Measurements from ENCODE around the gene TTC34.

The TTC34 gene

DNA sequence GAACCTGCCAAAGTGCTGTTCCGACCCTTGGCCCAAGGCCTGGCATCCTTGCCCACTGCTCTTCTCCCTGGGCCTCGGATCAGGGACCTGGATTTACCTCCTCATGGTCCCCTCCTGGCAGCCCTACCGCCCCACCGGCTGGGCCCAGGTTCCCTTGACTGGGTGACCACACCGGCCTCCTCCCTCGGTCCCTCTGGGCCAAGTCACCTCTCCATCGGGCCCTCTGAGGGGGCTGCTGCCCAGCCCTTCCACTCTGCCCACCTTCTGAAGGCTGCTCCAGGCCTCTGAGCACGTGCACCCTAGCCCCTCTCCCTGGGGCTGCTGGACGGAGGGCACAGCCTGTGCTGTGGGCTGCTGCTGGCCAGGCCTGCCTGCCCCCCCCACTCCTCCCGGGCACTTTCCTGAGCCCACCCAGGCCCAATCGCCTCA lies 159.3 kb downstream of the TTC34 start:
- DNase-seq (ENCODE audit: low spot score): no peak

DNA sequence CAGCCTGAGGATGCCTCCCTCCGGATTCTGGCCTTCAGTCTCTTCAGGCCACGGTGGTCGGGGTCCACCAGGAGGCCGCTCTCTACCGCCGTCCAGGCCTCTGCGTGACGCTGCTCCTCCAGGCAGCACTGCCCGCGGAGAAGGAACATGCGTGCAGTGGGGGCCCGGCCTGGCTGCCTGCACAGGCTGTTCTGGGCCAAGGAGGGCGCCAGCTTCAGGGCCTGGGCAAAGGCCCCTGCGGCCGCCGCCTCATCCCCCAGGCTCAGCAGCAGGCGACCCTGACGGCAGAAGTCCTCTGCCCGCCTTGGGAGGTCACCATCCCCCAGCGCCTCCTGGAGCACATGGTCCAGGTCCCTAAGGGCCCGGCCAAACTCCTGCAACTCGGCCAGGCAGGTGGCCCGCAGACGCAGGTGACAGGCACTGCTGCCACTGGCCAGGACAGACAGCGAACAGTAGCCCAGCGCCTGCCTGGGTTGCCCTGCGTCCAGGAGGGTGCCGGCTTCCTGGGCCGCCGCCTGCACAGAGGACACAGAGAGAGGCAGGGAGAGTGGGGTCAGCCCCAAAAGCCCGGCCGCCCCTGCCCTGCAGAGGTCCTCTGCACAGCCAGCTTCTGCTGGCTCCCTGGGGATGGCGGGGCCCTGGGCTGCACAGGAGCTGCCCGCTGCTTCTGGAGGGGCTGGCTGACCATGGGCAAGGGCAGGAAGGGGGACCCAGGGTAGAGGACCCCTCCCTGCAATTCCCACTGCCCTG lies 159.9 kb downstream of the TTC34 start:
- no peak for DNase-seq (ENCODE audit: low spot score)

DNA sequence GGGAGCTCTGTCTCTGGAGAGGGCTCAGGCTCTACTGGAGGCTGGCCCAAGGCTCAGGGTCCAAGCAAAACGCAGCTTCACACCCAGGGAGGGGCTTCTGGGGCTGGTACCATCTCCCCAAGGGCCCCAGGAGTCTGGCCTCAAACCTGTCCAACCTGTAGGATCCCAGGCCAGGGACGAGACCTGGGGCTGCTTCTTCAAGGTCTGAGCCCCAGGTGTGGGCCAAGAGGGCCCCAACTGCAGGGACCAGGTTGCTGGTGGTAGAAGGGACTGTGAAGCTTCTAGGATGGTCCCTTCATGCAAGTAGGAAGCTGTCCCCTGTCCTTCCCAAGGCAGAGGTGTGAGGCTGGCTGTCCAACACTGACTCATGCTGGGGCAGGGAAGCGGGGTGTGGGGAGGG lies 160.9 kb downstream of the TTC34 start:
- no peak for DNase-seq (ENCODE audit: low spot score)

DNA sequence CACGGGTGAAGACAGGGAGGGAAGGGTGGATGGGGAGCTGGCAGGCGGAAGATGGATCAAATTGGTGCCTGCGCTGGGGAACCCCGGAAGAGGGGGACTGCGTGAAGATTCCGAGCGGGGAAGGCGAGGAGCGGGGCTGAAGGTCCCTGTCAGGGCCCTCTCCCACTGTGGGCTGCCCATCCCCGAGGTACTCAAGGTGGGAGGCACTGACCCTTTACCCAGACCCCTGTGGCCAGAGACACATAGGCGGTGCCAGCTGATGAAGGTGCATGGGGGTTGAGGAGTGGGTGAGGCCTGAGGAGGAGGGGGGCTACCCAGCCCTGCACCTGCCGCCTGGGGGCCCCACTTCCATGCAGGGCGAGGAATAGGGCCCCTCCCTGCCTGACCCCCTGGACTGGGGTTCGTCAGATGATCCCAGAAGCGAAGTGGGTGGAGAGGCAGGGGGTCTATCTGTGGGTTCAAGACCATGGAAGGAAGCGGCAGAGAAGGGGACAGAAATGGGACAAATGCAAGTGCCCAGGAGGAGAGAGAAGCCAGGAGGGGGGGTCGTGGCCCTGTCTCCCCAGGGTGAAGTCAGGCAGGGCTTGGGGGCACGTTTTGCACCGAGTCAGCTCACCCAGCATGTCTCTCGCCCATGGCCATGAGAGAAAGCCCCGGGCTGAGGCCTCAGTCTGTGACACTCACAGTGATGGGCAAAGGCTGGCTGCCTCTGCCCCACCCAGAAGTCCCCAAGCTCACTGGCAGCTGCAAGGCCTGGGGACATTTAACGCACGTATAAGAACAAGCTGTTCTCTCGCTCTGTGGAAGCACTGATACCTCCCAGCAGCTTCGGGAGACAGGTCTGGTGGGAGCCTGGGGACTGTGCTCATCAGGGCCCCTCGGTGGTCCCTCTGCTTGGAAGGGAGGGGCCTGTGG lies 161.6 kb downstream of the TTC34 start:
- no peak for DNase-seq (ENCODE audit: low spot score)

DNA sequence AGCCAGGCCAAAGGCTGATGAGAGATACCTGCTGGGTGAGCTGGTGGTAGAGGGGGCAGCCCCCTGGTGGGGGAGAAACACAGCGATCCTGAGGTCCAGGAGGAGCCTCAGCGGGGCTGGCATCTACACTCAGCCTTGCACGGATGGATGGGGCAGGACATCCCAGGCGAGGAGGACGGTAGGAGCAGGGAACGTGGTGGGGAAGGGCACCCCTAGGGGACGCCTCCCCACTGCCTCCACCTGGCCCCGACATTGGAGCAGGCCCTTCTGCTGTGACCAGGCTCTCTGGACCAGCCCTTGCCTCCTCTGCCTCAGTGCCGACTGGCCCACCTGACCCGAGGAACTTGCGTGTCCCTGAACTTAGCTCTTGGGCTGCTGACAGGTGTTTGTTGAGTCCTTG lies 162.3 kb downstream of the TTC34 start:
- no peak for DNase-seq (ENCODE audit: low spot score)

DNA sequence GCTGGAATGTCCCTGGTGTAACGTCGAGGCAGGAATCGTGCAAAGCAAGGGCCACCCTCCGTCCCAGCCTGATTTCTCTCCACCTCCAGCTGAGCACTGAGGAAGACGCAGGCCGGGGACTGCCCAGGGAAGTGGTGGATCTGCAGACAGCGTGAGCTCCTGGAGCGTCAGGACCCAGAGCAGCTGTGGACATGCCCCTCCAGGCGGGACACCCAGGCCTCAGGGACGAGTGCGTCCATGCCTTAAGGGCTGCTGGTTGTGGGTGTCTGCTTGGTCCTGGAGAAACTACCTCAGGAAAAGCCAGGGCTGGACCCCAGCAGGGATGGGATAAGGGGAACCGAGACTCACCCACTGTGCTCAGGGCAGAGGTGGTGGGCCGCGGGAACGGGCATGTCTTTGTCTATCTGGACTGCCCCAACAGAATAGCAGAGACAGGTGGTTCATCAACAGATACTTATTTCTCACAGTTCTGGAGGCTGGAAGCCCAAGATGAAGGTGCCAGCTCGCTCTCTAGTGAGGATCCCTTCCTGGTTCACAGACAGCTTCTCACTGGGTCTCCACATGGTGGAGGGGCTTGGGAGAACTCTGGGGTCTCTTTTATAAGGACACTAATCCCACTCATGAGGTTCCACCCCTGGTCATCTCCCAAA lies 162.9 kb downstream of the TTC34 start:
- DNase-seq (ENCODE audit: low spot score): no peak

DNA sequence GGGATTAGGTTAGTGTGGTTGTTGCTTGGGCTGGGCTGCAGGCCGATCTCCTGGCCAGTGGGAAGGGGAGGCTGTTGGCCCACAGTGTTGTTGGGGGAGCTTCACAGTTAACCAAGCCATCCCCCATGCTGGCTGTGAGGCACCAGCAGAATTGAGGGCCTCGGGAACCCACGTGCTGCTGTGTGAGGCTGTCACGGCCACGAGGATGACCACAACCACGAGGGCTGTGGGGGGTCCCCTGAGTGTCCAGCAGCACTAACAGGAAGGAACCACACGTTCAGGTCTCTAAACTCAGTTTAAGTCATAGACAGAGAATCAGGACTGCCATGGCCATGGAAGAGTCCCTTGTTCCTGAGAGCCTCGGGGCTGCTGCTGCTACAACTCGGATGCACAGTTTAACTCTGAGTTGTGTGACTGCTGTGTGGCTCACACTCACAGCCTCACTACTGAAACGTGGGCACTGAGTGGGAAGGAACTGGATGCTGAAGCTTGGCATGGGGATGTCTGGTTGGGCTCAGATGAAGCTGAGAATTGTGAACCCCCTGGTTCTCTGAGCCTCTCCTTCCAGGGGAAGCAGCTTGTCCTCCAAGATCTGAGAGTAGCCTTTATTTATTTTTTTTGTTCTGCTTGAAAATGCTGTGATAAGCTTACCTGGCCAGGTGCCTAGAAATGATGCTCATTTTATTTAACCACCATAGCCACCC lies 163.9 kb downstream of the TTC34 start:
- no peak for DNase-seq (ENCODE audit: low spot score)

DNA sequence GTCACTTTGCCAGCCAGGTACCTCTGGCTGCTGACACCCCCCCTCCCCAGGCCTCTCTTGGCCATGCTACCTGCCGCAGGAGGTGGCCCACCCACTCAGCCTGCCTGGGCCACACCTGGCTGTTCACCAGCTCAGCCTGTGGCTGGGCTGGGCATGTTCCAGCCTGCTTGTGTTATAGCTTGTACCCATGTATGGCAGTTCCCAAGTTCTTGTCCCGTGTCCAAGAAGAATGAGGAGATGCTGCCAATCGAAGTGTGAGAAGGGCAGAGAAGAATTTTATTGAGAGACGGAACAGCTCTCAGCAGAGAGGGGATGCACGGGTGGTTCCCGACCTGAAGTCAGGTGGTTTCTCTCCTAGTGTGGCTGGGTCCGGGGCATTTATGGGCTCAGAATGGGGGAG lies 164.8 kb downstream of the TTC34 start:
- no peak for DNase-seq (ENCODE audit: low spot score)

DNA sequence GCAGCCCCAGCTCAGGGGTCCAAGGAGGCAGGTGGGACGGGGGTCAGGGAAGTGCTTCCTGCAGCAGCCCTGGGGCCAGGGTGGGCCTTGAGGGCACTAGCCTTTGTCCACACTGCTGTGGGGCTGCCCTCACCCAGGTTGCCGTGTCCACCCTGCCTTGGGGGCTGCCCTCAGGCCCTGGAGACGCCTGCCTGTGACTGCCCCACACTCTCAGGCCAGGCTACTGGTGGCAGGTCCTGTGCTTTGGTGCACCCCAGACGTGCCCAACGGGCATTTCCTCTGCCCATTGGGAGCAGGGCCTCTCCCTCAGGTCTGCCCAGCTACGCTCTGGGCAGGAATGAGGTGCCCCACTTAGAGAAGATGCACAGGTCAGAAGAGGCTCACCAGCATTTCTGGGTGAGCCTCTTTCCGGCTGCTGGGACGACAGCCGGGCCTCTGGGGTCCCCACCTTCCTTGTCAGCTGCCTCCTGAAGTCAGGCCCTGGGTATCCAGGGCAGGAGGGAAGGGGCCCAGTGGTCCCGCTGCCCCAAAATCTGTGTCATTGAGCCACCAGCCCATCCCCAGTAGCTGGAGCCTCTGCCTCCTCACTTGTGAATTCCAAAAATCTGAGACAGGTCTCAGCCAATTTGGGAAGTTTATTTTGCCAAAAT lies 166.0 kb downstream of the TTC34 start:
- no peak for DNase-seq (ENCODE audit: low spot score)

DNA sequence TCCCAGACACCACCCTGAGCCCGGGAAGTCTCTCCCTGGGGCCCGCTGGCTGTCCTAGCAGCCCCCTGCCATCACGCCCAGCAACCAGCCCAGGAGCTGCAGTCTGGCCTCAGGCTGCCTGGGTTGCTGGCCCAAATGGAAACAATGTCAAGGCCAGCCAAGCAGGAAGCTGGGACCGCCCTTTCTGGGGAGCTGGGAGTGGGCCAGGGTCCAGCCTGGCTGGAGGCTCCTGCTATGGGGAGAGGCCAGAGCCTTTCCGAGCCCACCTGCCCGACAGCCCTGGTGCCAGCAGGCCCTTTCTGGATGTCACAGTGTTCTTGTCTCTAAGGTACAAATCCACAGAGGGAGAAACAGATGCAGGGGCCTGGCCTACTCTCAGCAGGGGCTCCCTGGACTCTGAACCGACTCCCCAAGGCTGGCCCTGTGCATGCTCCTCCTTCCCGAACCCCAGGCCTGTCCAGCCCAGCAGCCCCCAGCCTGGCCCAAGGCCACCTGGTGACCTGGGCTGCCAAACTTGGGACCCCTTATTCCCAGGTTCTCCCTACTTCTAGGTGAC lies 167.5 kb downstream of the TTC34 start:
- no peak for DNase-seq (ENCODE audit: low spot score)

DNA sequence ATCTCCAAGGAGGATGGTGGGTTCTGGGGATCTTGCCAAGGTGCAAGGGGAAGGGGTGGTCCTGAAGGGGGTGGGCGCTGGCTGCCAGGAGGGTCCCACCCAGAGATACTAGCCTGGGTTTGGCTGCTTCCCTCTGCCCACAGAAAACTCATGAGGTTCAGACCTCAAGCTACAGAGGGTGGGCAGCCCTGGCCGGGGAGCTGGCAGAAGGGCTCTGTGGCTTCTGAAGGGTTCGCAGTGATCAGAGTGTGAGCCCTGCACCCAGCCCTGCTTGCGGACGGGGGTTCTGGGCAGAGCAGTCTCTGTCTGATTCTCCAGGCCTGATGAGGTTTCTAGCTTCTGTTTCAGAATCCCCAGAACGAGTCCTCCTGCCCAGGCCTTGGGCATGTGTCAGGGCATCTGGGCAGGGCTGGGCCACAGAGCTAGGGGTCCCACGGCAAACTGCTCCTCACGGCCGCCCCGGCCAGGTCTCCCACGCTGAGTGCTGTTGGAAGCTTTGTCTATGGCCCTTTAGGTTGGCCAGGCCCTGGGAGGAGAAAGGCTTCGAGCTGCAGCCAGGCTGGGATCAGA lies 168.0 kb downstream of the TTC34 start:
- no peak for DNase-seq (ENCODE audit: low spot score)

DNA sequence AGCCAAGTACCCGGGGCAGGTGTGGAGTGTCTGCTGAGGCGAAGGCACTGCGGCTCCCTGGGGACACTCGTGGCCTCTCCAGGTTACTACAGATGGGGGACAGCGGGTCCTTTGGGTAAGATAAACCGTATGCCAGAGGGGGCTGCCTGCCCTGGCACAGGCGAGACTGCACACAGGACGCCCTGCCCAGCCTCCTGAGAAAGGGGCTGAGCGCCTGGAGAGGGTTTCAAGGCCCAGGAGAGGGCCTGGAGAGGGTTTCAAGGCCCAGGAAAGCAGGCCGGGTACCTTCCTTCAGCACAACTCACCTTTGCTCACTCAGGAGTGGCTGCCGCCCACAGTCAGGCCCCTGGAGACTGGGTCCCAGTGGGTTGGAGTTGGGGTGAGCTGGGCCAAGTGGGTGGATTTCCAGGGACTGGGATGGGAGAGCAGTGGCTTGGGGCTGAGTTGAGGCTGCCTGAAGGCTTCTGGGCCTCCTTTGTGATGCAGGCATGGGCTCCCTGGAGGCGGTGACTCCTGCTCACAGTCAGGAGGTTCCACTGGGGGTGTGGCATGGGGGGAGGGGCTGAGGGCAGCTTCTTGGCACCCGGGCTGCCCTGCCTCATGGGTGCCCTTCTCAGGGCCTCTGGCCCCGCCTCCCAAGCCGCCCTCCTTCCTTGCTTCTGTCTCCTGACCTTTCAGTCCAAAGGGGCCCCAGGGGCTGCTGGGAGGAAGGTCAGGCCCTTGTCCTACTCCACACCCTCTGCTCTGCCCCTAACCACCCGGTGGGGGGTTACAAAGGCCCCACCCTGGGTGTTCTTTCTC lies 168.7 kb downstream of the TTC34 start, which contains the start of gene MMEL1:
Gene MMEL1, minus strand, starts transcription at position 456 of the 801 bp plus-strand sequence. CDS start 3,532 bp downstream, outside the sequence.
- DNase-seq (ENCODE audit: low spot score): no peak

DNA sequence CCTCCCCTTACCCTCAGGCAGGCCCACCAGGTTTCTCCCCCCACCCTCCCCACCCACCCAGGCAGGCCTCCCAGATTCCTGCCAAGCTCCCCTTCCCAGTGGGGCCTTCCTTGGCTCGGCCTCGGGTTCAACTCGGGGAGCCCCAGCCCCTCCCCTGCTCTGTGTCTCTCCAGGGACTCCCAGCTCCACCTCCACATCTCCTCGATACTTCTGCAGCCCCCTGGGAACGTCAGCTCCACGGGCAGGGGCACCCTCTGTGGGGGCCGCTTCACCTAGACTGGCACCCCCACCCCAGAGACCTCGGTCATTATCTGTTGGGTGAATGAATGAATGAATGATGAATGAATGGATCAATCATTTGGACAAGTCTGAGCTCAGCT lies 169.5 kb downstream of the TTC34 start:
- no peak for DNase-seq (ENCODE audit: low spot score)

DNA sequence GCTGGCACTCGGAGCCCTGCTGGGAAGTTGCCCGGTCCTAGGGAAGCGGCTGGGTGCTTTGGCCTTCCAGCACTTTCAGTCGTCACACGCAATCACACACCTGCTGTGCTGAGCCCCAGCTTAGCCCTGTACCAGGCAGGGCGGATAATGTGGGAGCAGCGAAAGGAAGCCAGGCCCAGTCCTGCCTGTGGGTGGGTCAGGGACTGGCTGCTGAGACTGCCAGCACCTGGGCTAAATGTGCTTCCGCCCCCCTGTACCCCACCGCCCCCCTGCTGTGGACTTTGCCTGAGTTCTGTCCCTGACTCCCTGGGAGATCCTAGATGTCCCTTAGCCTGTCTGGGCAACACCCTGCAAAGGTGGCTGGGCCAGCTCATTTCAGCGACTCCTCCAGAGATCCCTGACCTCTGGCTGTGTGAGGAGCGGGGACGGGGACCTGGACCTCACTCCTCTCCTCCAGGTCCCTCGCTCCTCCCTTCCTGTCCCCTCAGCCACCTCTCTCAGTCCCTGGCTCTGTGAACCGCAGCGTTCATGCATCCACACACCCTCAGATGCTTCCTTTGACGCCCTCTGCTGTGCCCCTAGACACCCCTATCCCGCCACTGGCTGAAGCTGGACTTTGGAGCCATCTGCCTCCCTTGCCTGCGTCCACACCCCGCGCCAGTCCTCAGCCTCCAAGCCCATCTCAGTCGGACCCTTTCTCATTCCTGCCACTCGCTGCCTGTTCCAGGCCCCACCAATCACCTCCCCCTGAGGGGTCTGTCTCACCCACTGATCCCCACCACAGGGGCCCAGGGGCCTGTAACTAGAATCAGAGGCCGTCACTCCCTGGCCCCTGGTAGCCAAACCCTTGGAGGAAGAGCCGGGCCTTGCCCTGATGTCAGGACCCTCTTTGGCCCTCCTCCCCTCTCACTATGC lies 170.1 kb downstream of the TTC34 start:
- DNase-seq (ENCODE audit: low spot score): no peak

DNA sequence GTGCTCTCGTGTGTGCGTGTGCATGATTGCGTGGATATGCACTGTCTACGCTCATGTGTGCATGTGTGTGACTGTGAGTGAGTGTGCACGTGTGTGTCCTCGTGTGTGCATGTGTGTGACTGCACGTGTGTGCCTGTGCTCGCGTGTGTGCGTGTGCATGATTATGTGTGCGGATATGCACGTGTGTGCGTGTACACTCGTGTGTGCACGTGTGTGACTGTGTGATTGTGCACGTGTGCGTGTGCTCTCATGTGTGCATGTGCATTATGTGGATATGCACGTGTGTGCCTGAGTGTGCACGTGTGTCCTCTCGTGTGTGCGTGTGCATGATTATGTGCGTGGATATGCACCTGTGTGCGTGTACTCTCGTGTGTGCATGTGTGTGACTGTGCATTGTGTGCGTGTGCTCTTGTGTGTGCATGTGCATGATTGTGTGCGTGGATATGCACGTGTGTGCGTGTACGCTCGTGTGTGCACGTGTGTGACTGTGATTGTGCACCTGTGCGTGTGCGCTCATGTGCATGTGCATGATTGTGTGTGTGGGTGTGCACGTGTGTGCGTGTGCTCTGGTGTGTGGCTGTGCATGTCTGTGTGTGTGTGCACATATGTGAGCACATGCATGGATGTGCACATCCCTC lies 170.9 kb downstream of the TTC34 start:
- DNase-seq (ENCODE audit: low spot score): no peak

DNA sequence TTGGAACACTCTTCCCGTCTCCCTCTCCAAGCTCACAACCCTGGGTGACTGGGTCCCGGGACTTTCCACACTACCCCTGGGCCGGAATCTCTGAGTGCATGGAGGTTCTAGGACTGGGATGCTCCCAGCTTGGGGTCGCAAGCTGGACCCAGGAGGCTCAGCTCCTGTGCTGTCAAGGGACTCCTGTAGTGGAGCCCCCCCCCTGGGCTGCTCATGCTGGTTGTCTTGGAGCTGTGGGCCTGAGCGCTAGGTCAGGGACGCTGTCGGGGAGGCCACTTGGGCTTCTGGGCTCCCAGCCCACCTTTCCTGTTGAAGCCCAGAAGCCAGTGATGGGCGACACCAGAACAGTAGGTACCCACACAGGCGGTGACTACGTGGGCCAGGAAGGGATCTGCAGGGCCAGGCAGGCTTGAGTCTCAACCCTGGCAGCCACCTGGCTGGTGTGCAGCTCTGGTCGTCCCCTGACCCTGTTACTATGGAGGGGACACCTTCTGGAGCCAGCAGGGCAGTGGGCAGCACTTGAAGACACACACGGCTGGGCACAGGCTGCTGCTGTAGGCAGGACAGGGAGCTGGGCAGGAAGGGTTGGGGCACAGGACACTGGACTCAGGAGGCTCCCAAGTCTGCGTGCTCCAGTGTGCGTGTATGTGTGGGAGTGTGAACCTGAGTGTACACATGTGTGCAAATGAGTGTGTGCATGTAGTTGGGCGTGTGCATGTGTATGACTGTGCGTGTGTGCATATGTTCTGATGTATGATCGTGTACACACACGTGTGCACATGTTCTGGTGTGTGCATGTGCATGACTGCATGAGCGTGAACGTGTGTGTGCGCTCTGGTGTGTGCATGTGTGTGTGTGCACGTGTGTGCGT lies 171.6 kb downstream of the TTC34 start:
- DNase-seq (ENCODE audit: low spot score): no peak

DNA sequence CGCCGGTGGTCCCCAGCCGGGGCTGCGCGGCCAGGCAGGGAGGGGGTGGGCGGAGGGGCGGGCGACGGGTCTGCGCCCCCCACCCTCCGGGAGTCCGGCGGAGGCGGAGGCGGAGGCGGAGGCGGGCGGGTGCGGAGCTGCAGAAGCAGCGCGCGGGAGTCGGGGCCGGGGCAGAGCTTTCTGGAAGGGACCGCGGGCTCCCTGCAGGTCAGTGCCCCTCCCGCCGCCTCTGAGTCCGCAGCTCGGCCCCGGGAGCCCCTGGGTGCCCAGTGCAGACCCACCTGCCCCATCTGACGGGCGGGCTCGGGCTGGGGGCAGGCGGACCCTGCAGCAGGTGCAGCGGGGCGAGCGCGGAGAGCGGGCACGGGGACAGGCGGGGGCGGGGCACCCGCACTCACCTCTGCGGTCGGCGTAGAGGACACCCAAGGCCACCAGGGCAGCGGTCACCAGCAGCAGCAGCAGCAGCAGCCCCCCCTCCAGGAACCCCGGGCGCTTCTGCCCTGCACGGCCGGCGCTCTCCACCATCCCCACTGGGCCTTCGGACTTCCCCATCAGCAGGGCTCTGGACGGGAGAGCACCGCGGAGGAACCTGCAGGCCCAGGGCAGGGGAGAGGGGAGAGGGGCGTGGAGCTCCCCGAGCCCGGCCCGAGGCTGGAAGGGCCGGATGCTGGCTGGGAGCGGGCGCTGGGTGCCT lies 172.4 kb downstream of the TTC34 start:
- DNase-seq (ENCODE audit: low spot score): no peak

All from ecto neural progenitor cell (in vitro differentiated cells).